Right lobe of liver (tissue), 6 donors: ENCODE measurements around the gene LIN7C. TPM values are rescaled to one million over a fixed set of nuclear protein-coding genes. Genes with fewer than 3 reads are reported as not detected.
A peak's percentile ranks its signal among the peaks of the same experiment; 100 is the strongest.

Experiments used
- ATAC-seq, 4 donors: fragments of 200-7000 bp; cut with Tn5 transposase; one replicate each; pipeline ENCODE4 v1.9.1; 2020; ENCODE audit warnings: mild to moderate bottlenecking in 4 of 4, moderate library complexity in 4 of 4
- DNase-seq, 3 donors: peaks; one replicate each; pipeline ENCODE4 v3.0.0-alpha.2; 2020
- H3K27ac ChIP-seq, 3 donors: fragments of 200-600 bp; one replicate each; pipeline ENCODE4 v1.8.0; 2022
- H3K27me3 ChIP-seq, 2 donors: fragments of 200-600 bp; one replicate each; pipeline ENCODE4 v1.8.0; 2022
- H3K36me3 ChIP-seq, 4 donors: fragments of 200-600 bp; sonication (generic) in 1 of 4; one replicate each; pipeline versions ENCODE4 v1.5.1 to v1.8.0; 2017 to 2022; ENCODE audit warnings: control low read depth in 1 of 4
- H3K4me1 ChIP-seq, 4 donors: fragments of 200-600 bp; sonication (generic) in 1 of 4; one replicate each; pipeline versions ENCODE4 v1.5.1 to v1.8.0; 2017 to 2022; ENCODE audit warnings: control low read depth in 1 of 4
- H3K4me3 ChIP-seq, 3 donors: fragments of 200-600 bp; one replicate each; pipeline ENCODE4 v1.8.0; 2022
- H3K9me3 ChIP-seq, 4 donors: fragments of 200-600 bp; sonication (generic) in 1 of 4; one replicate each; pipeline versions ENCODE4 v1.5.1 to v1.8.0; 2017 to 2022; ENCODE audit warnings: control low read depth in 1 of 4
- POLR2A ChIP-seq: fragments of 450-650 bp; IDR thresholded peaks from one replicate; pipeline ENCODE4 v1.6.1; 2017; ENCODE audit warnings: antibody characterized with exemption, mild to moderate bottlenecking
- WGBS: methylation state at CpG from one replicate; pipeline ENCODE4 v1.1.6; 2018; ENCODE audit warnings: low coverage, low lambda C conversion rate; ENCODE audit not compliant: insufficient coverage; ENCODE audit errors: missing lambda C conversion rate; 5-methylcytosine and 5-hydroxymethylcytosine counted together
- intact Hi-C, 2 donors: fragments of 100-400 bp; cut with DNase I; formaldehyde crosslinking; loops; one replicate each; pipeline versions ENCODE4 v1.11.2 to v1.14.1; 2022
- long read RNA-seq: library from polyadenylated mRNA; unstranded; transcript quantifications from one replicate; pipeline ENCODE4 v2.0.0, GENCODE V29; 2019
- total RNA-seq, 6 experiments: library from RNA; depleted of rRNA in 2 of 6; stranded (reverse); fragments of >200 nt in 2 of 6; fragmentation: NEBNext Ultra II Directional in 3 of 6; extraction: Animal tissue kit (Norgen Biotek cat#: 25700) in 3 of 6; gene quantifications; one replicate each; pipeline versions ENCODE4 v1.1.0 to v1.2.4, GENCODE V29; 2016 to 2023
- TF ChIP-seq, protein P1 (sequence below), 4 donors: fragments of 200-600 bp in 3 of 4; fragments of 450-650 bp in 1 of 4; IDR thresholded peaks; one replicate each; pipeline versions ENCODE4 v1.5.1 to v1.8.0; 2016 to 2022; ENCODE audit warnings: antibody characterized with exemption in 4 of 4, mild to moderate bottlenecking in 2 of 4
- donor health status: DM: no; HTN: yes; CAD: no.
- donor health status: DM: no; HTN: no; CAD: no.
- donor health status: DM: no; HTN: no; CAD: no.
- donor health status: DM: no; HTN: yes; CAD: no.
- donor health status: DM: no; HTN: yes; CAD: no.

The LIN7C gene, protein sequence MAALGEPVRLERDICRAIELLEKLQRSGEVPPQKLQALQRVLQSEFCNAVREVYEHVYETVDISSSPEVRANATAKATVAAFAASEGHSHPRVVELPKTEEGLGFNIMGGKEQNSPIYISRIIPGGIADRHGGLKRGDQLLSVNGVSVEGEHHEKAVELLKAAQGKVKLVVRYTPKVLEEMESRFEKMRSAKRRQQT
- 10 to 100 TPM; 22.6 to 33.2 (median 27.1) TPM for total RNA-seq
- long read RNA-seq, full-length matches to known transcripts = 3 of 3 reads
- long read RNA-seq, partial matches to known transcripts = 0 of 3 reads
- long read RNA-seq, other reads (novel, unspliced or antisense) = 0 of 3 reads

DNA sequence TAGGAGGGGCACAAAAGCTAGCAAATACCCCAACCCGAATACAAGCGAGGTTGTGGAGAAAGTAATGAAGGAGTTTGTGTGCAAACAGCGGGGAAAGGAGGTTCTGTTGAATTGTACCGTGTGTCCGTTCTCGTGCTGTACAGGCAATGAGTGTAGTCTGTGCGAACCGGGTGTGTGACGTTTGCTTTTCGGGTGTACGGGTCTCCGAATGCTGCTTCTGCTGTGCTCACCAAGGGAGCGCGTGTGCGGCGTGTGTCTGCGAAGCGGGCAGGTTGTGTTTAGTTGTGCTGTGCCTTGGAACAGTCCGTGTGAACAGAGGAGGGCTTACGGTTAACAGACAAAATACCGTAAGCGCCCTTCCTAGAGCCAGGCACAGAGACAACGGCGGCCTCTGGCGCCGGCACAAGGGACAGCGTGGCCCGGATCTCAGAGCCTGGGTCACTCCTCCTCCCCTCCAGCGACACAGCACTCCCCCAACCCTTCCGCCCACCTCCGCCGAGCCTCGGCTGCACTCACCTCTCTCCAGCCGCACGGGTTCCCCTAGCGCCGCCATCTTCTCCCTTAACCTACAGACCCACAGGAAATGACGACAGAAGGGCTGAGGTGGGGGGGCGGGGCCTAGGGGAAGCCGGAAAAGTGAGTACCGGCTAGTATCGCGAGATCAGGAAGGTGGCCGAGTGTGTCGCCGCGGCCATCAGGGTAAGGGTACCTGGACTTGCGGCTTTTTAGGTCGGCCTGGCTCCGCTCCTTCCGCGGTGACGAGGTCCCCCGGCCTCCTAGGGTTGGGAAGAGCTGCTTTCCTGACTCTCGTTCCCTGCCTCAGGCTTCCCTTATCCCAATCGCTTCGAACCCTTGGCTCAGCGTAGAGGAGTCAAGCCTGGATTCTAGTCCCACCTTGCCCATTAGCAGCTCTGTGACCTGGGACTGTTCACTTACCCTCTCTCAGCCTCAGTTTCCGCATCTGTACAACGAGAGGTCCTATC is at the start of gene LIN7C:
LIN7C (minus strand) TSS at position 570 of the 983 bp plus-strand sequence; CDS start at position 553, 17 bp downstream.
- Histone ChIP-seq H3K27ac (peak within 1 kb of the TSS; percentile 87 to 96 (median 94)), H3K9me3 (no peaks in the 10 kb centered on the region), H3K27me3 (no peaks in the 10 kb centered on the region), H3K4me3 (peak within 1 kb of the TSS; percentile 67 to 84 (median 81)), H3K36me3 (peaks cover 0 to under 1% (median 0%) of the 10 kb centered on the region in 4 donors), H3K4me1 (peaks cover 0 to 31% (median 8%) of the 10 kb centered on the region in 4 donors)
- intact Hi-C loops = no loop called here
- TF ChIP-seq, protein P1, sequence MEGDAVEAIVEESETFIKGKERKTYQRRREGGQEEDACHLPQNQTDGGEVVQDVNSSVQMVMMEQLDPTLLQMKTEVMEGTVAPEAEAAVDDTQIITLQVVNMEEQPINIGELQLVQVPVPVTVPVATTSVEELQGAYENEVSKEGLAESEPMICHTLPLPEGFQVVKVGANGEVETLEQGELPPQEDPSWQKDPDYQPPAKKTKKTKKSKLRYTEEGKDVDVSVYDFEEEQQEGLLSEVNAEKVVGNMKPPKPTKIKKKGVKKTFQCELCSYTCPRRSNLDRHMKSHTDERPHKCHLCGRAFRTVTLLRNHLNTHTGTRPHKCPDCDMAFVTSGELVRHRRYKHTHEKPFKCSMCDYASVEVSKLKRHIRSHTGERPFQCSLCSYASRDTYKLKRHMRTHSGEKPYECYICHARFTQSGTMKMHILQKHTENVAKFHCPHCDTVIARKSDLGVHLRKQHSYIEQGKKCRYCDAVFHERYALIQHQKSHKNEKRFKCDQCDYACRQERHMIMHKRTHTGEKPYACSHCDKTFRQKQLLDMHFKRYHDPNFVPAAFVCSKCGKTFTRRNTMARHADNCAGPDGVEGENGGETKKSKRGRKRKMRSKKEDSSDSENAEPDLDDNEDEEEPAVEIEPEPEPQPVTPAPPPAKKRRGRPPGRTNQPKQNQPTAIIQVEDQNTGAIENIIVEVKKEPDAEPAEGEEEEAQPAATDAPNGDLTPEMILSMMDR (IDR thresholded peaks at IDR 0.05) = peak in 2 of 4 donors; percentile 6 to 15
- TF ChIP-seq POLR2A = peak; percentile 94
- ATAC-seq (peak; percentile 98), DNase-seq (peak; percentile 94 to 97 (median 97))
- 0% methylated on average over 19 of the region's 60 CpGs for WGBS

DNA sequence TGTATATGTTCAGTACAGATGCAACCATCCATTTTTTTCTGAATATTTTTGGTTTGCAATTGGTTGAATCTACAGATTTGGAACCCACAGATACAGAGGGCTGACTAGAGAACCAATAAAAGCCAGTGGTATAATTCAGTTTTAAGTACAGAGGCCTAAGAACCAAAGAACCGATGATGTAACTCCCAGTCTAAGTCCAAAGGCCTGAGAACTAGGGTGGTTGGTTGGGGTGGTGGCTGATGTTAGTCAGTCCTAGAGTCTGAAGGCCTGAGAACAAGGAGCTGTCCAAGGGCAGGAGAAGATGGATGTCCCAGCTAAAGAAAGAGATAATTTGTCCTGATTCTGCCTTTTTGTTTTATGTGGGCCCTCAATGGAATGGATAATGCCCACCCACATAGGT is 48.7 kb upstream of the LIN7C start:
- ATAC-seq = peak in 2 of 4 donors; percentile 32 to 65
- DNase-seq = no peak
- 33% methylated on average over 1 of the region's 1 CpG for WGBS

DNA sequence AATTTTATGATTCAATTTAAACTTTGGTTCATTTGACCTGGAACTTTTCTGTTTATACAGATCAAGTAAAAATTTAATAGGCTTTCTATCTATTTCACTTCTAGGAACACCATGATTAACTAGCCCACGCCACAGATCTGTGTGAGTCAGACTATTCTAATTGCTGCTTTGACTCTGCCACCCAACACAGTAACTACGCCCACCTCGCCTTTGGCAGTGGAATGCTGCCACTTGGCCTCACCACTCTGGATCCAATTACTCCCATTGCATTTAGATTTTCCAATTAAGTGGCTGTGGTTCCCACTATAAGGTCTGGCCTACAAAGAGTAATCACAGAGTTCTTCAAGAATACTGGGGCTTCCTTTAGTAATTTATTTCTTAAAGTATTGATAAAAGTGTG is 46.6 kb upstream of the LIN7C start:
- TF ChIP-seq POLR2A = no peak
- TF ChIP-seq, protein P1 (IDR thresholded peaks at IDR 0.05) = no peak
- intact Hi-C loops = no loop called here
- no peaks in the 10 kb centered on the region for H3K36me3 ChIP-seq
- WGBS = 79% methylated on average over 3 of the region's 3 CpGs
- no peaks in the 10 kb centered on the region for H3K9me3 ChIP-seq
- no peak overlapping the region for H3K27ac ChIP-seq
- DNase-seq = no peak
- ATAC-seq = no peak
- H3K4me1 ChIP-seq = no peaks in the 10 kb centered on the region
- H3K27me3 ChIP-seq = no peaks in the 10 kb centered on the region
- H3K4me3 ChIP-seq = no peak overlapping the region

More for the DNA sequence above, 48.7 kb upstream of the LIN7C start:
- intact Hi-C loops = no loop called here
- no peak overlapping the region for H3K4me3 ChIP-seq
- no peak overlapping the region for H3K27ac ChIP-seq
- no peaks in the 10 kb centered on the region for H3K36me3 ChIP-seq
- no peaks in the 10 kb centered on the region for H3K27me3 ChIP-seq
- no peaks in the 10 kb centered on the region for H3K9me3 ChIP-seq
- H3K4me1 ChIP-seq = no peaks in the 10 kb centered on the region
- TF ChIP-seq, protein P1 (IDR thresholded peaks at IDR 0.05) = no peak
- TF ChIP-seq POLR2A = no peak

DNA sequence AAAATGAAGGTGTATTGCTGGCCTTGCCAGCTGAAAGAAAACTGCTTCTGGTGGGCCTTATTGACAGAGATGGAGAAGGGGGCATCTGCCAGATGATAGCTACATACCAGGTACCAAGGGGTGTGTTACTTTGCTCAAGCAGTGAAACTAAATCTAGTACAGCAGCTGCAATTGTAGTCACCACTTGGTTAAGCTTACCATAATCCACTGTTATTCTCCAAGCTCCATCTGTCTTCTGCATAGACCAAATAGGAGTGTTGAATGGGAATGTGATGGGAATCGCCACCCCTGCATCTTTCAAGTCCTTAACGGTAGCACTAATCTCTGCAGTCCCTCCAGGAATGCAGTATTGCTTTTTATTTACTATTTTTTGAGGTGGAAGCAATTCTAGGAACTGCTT is 45.8 kb upstream of the LIN7C start:
- WGBS = 93% methylated on average over 2 of the region's 2 CpGs
- DNase-seq (no peak), ATAC-seq (no peak)
- no peaks in the 10 kb centered on the region for H3K36me3 ChIP-seq
- TF ChIP-seq, protein P1 (IDR thresholded peaks at IDR 0.05) = no peak
- no peak for TF ChIP-seq POLR2A
- H3K4me1 ChIP-seq = no peaks in the 10 kb centered on the region
- no peak overlapping the region for H3K4me3 ChIP-seq
- H3K9me3 ChIP-seq = no peaks in the 10 kb centered on the region
- intact Hi-C loops = no loop called here
- H3K27me3 ChIP-seq = no peaks in the 10 kb centered on the region
- H3K27ac ChIP-seq = no peak overlapping the region
